NCI-H1436 treated with DMSO at 0.1 percent for 48 hours (cell line): Measurements from ENCODE around the gene KIAA2012.

Source experiments
- DNase-seq: peaks from one replicate; lab custom pipeline; 2025; lab: John Stamatoyannopoulos, UW

The KIAA2012 gene

DNA sequence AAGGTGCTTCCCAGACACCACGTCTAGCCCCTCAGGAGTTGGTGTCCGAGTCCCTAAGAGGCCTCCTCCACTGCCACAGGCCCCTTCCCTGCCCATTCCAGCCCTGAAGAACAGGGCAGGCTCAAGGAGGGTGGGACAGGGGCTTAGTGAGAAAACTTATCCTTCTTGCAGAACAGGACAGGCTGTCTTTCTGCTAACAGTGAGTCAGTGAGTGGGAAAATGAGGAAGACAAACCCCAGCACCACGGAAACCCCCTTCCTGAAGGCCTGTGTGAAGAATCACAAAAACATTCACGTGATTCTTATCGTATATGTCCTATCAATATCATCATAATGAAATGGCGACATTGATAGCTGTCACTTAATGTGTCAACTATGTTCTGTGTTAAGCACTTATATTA is 29.6 kb upstream of the KIAA2012 start:
- DNase-seq, result no peak

DNA sequence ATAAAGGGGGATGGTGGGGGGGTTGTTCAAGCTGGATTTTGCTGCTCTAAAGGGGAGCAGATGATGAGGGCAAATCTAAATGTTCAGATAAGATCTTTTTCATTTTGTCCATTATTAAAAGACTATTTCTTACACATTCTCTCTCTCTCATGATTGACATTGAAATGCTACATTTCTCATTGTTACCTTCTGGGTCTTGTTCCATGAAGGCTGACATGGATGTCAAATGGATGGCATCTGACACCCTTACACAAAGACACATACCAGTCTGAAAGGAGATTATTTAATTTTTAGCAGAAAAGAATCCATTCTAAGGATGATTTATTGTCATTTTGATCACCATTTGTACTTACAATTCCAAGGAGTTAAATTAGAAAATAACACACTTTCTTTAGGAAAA is 28.3 kb upstream of the KIAA2012 start:
- no peak for DNase-seq

DNA sequence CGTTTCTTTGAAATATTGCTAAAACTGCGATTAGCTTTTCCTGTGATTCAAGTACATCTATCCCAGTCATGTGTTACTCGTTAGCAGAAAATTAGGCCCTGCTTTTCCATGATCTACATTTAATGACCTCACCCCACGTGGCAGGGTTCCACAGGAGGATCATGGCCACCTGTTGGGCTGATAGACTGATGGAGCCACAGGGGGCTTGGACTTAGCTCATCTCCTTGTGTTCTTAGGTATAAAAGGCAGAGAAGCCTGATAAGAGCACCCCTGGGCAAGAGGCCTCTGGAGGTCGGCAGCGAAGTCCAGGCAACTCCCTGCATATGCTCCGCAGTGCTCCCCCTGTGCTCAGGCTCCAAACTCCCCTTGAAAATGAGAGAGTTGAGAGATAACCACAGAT is 26.5 kb upstream of the KIAA2012 start:
- no peak for DNase-seq

DNA sequence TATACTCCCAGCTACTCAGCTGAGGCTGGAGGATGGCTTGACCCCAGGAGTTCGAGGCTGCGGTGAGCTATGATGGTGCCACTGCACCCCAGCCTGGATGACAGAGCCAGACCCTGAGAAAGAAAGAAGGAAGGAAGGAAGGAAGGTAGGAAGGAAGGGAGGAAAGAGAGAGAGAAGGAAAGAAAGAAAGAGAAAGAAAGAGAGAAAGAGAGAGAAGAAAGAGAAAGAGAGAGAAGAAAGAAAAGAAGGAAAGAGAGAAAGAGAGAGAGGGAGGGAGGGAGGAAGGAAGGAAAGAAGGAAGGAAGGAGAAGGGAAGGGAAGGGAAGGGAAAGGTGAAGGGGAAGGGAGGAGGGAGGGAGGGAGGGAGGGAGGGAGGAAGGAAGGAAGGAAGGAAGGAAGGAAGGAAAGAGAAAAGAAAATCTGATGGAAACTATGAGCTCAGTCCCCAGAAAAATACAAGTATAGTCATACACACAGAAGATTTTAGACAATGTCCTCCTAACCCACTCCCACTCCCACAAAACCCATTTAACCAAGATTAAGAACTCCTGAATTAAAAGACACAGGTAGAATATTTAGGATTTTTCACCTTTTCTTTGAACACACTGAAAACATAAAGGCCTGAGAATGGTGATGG is 23.8 kb upstream of the KIAA2012 start:
- no peak for DNase-seq

DNA sequence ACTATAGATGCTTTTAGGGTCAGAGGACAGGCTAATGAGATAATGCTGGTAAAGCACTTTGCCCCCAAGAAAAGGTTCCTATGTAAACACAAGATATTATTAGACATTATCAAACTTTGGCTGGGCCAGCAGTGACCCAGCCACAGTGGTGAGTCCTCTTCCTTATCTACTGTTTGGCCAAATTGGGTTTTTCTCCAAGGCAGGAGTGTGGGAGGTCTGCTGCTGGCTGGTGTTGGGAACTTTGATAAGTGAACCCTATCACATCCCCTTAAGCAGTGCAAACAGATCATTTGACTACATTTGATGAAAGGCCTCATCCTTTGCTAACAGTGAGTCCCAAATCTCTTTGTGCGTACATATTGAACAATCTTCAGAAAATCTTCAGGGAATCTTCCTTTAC is 23.2 kb upstream of the KIAA2012 start:
- DNase-seq, result no peak

DNA sequence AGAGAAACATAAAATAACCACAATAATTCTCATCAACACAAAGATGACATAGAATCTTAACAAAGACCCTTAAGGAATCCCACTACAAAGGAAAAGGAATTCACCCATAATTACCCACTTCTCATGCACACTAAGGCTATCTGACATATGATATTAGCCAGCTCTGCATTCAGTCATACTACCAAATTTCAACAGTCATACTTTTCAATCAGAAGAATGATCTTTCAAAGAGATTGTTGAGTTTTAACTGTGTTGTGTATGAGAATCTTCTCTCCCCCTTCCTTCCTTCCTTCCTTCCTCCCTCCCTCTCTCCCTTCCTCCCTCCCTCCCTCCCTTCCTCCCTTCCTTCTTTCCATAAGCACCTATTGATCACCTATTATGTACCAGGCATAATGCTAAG is 22.4 kb upstream of the KIAA2012 start:
- DNase-seq, result no peak

DNA sequence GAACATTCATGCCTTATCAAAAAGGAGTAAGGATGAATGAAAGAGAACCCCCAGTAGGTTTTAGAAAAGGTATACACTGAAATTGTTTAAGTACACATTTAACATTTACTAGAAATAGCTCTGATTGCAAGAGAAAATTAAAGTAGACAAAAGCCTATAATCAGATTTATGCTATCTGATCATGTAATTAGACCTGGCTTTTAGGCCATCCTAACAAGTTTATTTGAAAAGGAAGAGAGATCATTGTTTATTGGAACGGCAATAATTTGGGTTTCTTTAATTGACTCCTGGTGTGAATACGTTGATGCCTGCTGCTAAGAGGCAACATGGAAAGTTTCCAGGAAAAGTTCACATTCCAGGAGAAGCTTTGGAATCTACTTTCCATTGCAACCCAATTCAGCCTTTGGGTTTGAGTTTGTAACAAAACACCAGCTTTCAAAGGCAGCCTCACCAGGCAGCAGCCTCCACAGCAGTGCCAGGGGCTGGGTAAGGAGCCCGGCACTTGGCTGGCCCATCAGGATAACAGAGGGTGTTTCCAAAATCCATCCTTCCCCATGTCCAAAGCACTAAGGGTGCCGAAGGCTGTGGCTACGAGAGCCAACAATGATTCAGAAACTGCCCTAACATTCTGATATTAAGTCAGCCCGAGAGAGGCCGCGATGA is 21.4 kb upstream of the KIAA2012 start:
- DNase-seq, result no peak

DNA sequence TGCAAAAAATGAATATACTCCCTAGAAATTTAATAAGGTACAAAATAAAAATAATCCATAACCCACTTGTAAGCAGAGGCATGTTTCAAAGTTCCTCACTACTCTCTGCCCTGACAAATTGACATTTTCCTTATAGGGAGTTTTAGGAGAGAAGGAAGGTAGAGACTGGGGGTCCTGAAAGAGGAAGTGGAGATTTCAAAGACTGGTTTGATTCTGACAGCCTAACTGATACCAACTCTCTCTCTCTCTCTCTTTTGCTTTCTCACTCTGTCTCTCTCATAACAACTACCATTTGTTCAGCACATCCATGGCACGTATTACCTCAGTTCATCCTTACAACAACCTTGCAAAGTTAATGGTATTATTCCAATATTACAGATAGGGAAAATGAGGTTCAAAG is 20.8 kb upstream of the KIAA2012 start:
- no peak for DNase-seq

DNA sequence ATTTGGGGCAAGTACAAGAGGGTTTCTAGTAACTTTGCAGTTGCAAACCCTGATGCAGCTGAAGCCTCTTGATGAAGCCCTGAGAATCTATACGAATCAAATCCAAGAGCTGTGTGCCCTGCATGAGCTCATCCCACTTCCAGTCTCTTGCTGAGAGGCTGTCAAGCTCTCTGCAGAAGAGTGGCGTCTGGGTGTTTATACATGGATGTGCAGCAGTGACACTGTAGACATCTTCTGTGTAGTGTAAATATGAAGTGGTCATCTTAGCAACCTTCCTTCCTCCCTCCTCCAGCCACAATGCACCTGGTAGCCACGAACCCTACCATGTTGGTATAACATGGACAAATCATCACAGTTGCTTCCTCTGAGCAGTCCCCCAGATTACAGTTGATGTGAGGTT is 18.4 kb upstream of the KIAA2012 start:
- DNase-seq, result no peak

DNA sequence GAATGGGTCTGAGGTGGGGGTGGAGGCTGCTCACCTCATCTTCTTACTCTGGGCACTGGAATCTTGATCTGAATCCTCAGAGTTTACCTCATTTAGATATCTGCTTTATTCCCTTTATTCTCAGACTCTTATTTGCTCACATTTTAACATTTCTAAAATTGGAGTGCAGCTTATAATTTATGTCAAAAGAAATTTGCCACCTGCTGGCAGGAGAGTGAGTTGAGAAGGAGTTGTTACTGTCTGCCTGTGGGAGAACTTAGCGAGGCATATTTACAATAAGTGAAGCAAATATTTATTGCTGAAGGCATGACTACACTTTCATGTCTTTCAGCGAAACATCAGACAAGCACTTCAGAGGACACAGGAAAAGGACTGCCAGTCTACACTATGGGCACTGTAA is 16.4 kb upstream of the KIAA2012 start:
- no peak for DNase-seq

DNA sequence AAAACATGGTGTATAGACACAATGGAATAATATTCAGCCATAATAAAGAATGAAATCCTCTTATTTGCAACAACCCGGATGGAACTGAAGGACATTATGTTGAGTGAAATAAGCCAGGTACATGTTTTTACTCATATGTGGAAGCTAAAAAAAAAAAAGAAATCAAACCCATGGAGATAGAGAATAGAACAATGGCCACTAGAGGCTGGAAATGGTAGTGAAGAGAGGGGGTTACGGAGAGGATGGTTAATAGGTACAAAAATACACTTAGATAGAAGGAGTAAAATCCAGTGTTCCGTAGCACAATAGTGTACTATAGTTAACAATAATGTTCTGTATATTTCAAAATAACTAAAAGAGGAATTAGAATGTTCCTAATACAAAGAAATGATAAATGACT is 12.8 kb upstream of the KIAA2012 start:
- no peak for DNase-seq

DNA sequence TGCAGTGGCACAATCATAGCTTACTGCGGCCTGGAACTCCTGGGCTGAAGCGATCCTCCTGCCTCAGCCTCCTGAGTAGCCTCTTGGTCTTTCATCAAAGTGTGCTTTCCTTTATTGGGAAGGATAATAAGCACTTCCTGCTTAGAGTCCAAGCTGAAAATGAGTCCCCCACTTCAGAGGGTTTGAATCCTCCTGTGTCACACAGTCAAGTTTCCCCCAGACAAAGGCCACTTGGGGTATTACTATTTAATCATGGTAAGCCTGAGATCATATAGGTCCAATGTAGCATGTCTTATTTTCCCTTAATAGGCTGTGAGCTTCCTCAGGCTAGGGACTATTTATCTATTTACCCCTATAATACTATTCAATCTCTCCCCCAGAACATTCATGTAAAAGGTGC is 11.4 kb upstream of the KIAA2012 start:
- DNase-seq, result no peak

DNA sequence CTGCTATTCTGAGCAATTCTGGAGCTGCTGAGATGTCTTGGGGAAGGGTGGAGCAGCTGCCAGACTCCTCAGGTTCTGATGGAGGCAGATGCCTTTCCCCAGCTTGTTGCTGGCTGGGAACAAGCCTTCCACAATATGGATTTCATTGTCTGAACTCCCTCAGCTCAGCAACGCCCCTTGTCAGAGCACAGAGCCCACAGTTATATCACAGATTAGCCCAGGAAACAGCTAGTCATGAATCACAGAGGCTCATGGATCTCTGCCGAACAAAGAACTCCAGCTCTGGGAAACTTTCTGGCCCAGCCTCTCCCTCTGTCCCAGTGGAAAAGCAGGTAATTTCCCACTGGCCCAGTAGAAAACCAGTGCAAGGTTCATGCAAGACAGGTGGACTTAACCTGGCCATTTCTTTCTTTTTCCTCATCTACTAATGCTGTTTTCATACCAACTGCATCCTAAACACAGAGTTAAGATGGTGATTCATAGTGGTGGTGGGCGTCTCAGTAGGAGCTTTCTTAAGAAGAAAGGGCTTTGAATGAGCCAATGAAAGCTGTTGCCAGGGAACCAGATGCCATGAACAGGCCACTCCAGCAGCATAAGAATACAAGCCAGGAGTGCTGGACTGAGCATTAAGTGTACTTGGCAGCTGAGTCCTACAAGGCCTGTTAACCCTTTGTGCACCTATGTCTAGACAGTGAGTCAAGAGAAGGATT is 8.7 kb upstream of the KIAA2012 start:
- no peak for DNase-seq

DNA sequence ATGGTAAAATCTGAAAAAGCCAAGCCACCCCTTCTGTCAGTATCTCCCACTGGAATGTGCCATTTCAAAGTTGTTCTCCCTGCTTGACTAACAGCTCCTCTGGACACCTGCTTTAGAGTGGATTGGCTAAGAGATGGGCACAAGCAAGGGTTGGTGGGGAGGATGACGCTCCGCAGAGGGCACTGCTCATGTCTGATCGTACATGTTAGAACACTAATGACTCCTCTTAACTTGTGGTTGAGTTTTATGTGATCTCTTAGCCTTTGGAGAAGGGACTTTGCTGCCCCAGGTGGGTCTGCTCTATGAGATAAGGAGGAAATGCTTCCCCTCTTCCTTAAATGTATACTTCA is 8.2 kb upstream of the KIAA2012 start:
- DNase-seq, result no peak

DNA sequence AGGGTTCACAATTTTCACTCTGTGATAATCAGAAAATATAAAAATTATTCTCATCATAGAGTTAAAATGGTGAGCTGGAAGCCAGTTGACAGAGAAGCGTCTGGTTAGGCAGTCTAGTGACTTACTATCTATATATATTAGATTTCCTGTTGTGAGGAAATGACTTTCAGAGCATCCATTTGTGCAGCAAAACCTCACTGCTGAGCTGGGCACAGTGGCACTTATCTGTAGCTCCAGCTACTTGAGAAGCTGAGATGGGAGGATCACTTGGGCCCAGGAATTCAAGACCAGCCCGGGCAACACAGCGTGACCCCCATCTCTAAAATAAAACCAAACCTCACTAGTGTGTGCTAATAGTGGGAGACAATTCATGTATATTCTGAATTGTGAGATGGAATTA is 7.2 kb upstream of the KIAA2012 start:
- no peak for DNase-seq

DNA sequence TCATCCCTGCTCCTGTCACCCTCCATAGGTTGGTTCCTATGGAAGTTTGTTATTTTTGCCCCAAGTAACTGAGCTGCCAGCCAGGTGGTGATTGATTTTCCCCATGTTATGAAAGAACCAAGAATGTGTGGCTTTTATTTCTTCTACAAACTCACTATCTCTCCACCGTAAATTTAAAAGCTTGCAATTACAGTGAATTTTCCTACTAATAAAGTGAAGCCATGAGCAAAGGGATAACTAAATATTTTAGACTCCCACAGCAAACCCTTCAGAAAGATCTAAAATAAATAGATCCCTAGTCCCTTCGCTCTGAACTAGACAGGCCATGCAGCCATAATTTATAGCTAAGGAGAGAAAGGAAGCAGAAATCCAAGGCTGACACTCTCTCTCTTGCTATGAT is 6.2 kb upstream of the KIAA2012 start:
- no peak for DNase-seq

DNA sequence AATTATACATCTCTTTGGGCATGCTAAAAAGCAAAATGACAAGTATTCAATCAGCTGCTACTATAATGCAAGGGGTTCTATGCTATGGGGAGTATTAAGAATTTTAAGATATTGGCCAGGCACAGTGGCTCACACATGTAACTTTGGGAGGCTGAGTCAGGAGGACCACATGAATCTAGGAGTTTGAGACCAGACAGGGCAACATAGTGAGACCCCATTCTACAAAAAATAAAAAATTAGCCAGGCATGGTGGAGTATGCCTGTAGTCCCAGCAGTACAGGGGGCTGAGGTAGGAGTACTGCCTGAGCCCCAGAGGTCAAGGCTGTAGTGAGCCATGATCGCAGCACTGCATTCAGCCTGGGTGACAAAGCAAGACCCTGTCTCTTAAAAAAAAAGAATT is 5.5 kb upstream of the KIAA2012 start:
- DNase-seq, result no peak

DNA sequence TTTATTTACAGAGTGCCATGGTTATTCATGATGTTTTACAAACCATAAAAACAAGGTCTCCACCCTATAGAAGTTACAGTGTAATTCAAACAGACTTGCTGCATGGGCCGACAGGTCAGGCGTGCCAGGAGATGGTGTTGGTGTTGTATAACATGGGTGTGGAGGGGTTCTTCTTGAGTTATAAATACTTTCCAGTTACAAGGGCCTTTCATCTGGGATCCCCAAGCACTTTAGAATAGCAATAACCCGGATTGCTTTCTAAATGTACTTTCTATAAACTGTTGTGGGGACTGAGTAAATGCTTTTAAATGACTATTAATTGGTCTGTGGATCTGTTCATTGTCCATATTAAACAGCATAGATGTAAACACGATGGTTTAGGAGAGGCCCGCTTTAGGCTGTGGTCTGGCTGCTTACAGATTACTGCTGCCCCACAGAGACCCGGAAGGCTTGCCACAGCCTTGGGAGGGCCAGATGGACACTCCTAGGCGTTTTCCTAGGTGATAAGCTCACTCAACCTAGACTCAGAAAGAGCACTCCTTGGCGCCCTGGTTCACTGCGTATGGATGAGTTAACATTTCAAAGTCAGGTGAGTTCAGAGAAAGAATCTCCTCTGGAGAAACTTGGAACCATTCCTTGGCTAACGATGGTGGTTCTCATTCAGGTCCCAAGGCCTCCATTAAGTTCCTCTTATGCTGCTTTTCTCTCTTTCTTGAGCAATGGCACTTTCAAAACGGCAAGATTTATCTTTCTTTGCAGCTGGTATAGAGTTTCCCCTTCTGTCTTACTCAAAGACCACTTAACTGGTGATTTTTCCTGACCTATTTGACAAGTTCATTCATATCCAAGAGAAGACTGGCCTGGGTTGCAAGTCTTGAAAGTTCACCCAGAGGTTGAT is 3.6 kb upstream of the KIAA2012 start:
- DNase-seq, result no peak

DNA sequence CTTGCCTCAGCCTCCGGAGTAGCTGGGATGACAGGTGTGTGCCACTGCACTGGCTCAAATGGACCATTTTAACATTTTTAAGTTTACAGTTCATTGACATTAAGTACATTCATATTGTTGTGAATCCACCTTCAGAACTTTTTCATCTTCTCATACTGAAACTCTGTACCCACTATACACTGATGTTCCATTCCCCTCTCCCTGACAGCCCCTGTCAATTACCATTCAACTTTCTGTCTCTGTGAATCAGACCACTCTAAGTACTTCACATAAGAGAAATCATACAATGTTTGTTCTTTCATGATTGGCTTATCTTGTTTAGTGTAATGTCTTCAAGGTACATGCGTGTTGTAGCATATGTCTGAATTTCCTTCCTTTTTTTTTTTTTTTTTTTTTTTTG is 1.9 kb upstream of the KIAA2012 start:
- no peak for DNase-seq

DNA sequence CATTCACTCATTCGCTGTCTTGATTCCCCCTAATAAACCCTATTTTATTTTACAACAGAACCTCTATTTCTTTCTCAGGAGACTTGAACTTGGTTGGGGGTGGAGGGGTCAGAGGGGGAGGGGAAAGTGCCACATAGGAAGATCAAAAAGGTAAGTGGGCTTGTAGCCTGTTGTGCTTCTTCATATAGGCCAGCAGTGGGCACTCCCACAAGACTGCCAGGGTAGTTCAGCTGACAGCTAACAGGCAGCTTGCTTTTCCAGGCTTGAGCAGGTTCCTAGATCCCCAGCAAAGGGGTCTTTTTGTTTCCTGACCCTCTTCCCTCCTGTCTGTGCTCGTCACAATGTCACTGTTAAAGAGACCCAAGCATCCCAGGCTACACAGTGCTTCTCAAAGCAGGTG is 829 bp upstream of the KIAA2012 start:
- DNase-seq, result no peak

DNA sequence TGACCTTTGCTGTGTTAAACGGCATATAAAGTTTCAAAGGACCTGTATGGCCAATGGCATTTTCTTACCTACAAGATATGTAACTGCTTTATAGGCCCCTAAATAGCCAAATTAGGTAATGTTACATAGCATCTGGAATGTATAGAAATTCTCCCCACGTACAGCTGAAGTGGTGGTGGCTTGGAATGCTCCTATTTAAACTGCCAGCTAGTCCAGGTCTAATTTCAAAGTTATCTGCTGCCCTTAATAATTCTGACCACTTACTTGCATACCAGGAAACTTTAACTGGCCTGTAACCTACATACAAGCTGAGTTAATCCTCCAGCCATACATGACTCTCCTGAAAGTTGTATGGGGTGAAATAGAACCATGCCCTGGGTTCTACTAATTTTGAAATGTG is 1.3 kb downstream of the KIAA2012 start:
- no peak for DNase-seq

DNA sequence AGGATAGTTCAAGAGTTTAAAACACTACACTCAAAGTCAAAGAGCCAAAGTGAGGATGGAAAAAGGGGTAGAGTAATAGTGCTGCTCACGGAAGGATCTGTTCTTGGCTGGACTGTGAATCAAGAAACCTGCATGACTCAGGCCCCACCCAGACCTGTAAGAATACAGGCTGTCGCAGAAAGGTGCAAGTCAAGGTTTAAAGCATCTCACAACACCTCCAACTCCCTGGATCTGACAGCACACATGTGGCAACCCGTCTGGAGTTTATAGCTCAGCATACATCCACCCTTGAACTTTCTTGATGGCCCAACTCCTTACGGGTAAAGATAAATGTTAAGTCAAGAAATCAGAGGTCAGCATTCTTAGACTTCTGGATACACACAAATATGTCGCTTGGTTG is 6.3 kb downstream of the KIAA2012 start:
- no peak for DNase-seq

DNA sequence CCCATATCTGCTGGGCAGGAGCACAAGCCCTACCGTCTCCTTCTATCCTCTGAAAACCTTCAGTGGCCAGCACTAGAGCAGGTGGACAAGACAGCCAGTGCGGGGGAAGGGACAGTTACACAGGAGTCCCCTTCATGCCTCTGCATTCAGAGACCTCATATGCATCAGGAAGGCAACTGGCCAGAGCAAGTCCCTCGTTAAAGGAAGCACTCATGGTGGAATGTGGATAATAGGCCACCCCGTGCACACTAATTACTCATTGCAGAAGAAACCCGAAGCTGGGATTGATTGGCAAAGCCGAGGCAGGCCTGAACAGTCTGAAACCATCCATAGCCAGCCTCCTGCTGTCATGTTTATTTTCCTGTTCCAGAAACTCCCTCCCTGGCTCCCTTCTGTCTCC is 11.2 kb downstream of the KIAA2012 start:
- DNase-seq, result no peak
